ENCODE measurements around the gene ETF1. TPM values are rescaled to one million over a fixed set of nuclear protein-coding genes. Genes with fewer than 3 reads are reported as not detected.

The ETF1 gene
- total and polyA plus RNA-seq, 9 of the 15 experiments (the other 6 are each of a cell fraction or from before 2014, with no cell fraction given): 53.7 to 209 (median 164) TPM

DNA sequence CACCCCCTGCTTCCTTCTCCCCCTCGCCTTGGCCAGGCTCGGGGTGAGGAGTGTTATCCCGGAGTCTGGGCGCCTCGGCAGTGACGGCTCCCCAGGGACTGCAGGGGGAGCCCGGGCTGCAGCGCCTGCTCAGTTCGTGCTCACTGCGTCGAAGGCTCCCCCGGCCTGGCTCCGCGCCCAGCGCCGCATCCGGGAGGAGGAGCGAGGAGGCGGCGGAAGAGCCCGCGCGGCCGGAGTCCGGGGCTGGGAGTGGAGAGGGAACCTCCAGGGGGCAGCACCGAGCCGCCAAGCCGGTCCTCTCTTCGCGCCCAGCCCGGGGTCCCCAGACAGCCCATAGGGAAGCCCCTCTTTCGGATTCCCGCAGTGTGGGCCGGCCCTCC, 79.0 kb downstream of the ETF1 start (continued):
- TF ChIP-seq, protein P1, sequence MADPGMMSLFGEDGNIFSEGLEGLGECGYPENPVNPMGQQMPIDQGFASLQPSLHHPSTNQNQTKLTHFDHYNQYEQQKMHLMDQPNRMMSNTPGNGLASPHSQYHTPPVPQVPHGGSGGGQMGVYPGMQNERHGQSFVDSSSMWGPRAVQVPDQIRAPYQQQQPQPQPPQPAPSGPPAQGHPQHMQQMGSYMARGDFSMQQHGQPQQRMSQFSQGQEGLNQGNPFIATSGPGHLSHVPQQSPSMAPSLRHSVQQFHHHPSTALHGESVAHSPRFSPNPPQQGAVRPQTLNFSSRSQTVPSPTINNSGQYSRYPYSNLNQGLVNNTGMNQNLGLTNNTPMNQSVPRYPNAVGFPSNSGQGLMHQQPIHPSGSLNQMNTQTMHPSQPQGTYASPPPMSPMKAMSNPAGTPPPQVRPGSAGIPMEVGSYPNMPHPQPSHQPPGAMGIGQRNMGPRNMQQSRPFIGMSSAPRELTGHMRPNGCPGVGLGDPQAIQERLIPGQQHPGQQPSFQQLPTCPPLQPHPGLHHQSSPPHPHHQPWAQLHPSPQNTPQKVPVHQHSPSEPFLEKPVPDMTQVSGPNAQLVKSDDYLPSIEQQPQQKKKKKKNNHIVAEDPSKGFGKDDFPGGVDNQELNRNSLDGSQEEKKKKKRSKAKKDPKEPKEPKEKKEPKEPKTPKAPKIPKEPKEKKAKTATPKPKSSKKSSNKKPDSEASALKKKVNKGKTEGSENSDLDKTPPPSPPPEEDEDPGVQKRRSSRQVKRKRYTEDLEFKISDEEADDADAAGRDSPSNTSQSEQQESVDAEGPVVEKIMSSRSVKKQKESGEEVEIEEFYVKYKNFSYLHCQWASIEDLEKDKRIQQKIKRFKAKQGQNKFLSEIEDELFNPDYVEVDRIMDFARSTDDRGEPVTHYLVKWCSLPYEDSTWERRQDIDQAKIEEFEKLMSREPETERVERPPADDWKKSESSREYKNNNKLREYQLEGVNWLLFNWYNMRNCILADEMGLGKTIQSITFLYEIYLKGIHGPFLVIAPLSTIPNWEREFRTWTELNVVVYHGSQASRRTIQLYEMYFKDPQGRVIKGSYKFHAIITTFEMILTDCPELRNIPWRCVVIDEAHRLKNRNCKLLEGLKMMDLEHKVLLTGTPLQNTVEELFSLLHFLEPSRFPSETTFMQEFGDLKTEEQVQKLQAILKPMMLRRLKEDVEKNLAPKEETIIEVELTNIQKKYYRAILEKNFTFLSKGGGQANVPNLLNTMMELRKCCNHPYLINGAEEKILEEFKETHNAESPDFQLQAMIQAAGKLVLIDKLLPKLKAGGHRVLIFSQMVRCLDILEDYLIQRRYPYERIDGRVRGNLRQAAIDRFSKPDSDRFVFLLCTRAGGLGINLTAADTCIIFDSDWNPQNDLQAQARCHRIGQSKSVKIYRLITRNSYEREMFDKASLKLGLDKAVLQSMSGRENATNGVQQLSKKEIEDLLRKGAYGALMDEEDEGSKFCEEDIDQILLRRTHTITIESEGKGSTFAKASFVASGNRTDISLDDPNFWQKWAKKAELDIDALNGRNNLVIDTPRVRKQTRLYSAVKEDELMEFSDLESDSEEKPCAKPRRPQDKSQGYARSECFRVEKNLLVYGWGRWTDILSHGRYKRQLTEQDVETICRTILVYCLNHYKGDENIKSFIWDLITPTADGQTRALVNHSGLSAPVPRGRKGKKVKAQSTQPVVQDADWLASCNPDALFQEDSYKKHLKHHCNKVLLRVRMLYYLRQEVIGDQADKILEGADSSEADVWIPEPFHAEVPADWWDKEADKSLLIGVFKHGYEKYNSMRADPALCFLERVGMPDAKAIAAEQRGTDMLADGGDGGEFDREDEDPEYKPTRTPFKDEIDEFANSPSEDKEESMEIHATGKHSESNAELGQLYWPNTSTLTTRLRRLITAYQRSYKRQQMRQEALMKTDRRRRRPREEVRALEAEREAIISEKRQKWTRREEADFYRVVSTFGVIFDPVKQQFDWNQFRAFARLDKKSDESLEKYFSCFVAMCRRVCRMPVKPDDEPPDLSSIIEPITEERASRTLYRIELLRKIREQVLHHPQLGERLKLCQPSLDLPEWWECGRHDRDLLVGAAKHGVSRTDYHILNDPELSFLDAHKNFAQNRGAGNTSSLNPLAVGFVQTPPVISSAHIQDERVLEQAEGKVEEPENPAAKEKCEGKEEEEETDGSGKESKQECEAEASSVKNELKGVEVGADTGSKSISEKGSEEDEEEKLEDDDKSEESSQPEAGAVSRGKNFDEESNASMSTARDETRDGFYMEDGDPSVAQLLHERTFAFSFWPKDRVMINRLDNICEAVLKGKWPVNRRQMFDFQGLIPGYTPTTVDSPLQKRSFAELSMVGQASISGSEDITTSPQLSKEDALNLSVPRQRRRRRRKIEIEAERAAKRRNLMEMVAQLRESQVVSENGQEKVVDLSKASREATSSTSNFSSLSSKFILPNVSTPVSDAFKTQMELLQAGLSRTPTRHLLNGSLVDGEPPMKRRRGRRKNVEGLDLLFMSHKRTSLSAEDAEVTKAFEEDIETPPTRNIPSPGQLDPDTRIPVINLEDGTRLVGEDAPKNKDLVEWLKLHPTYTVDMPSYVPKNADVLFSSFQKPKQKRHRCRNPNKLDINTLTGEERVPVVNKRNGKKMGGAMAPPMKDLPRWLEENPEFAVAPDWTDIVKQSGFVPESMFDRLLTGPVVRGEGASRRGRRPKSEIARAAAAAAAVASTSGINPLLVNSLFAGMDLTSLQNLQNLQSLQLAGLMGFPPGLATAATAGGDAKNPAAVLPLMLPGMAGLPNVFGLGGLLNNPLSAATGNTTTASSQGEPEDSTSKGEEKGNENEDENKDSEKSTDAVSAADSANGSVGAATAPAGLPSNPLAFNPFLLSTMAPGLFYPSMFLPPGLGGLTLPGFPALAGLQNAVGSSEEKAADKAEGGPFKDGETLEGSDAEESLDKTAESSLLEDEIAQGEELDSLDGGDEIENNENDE (IDR thresholded peaks at IDR 0.05; ENCODE audit: low read depth, low read length): no peak
- no peak for TF ChIP-seq SAFB2 (IDR thresholded peaks at IDR 0.05; ENCODE audit: borderline replicate concordance, low read depth, low read length, severe bottlenecking)
- TF ChIP-seq, protein P2, sequence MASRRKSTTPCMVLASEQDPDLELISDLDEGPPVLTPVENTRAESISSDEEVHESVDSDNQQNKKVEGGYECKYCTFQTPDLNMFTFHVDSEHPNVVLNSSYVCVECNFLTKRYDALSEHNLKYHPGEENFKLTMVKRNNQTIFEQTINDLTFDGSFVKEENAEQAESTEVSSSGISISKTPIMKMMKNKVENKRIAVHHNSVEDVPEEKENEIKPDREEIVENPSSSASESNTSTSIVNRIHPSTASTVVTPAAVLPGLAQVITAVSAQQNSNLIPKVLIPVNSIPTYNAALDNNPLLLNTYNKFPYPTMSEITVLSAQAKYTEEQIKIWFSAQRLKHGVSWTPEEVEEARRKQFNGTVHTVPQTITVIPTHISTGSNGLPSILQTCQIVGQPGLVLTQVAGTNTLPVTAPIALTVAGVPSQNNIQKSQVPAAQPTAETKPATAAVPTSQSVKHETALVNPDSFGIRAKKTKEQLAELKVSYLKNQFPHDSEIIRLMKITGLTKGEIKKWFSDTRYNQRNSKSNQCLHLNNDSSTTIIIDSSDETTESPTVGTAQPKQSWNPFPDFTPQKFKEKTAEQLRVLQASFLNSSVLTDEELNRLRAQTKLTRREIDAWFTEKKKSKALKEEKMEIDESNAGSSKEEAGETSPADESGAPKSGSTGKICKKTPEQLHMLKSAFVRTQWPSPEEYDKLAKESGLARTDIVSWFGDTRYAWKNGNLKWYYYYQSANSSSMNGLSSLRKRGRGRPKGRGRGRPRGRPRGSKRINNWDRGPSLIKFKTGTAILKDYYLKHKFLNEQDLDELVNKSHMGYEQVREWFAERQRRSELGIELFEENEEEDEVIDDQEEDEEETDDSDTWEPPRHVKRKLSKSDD (conservative IDR thresholded peaks at IDR 0.05; ENCODE audit: low read length): no peak
- TF ChIP-seq ZNF586 (CRISPR knock-in tag; conservative IDR thresholded peaks at IDR 0.05): no peak
- TF ChIP-seq, protein P3, sequence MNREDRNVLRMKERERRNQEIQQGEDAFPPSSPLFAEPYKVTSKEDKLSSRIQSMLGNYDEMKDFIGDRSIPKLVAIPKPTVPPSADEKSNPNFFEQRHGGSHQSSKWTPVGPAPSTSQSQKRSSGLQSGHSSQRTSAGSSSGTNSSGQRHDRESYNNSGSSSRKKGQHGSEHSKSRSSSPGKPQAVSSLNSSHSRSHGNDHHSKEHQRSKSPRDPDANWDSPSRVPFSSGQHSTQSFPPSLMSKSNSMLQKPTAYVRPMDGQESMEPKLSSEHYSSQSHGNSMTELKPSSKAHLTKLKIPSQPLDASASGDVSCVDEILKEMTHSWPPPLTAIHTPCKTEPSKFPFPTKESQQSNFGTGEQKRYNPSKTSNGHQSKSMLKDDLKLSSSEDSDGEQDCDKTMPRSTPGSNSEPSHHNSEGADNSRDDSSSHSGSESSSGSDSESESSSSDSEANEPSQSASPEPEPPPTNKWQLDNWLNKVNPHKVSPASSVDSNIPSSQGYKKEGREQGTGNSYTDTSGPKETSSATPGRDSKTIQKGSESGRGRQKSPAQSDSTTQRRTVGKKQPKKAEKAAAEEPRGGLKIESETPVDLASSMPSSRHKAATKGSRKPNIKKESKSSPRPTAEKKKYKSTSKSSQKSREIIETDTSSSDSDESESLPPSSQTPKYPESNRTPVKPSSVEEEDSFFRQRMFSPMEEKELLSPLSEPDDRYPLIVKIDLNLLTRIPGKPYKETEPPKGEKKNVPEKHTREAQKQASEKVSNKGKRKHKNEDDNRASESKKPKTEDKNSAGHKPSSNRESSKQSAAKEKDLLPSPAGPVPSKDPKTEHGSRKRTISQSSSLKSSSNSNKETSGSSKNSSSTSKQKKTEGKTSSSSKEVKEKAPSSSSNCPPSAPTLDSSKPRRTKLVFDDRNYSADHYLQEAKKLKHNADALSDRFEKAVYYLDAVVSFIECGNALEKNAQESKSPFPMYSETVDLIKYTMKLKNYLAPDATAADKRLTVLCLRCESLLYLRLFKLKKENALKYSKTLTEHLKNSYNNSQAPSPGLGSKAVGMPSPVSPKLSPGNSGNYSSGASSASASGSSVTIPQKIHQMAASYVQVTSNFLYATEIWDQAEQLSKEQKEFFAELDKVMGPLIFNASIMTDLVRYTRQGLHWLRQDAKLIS (CRISPR knock-in tag; IDR thresholded peaks at IDR 0.05): peak; percentile 96
- peak; percentile 54; the same call in 1 of the 2 replicates for TF ChIP-seq MYNN (IDR thresholded peaks at IDR 0.05)
- TF ChIP-seq MYNN (CRISPR knock-in tag; IDR thresholded peaks at IDR 0.05): no peak
- no peak for TF ChIP-seq HNRNPUL1 (IDR thresholded peaks at IDR 0.05; ENCODE audit: low read length)
- TF ChIP-seq, protein P4, sequence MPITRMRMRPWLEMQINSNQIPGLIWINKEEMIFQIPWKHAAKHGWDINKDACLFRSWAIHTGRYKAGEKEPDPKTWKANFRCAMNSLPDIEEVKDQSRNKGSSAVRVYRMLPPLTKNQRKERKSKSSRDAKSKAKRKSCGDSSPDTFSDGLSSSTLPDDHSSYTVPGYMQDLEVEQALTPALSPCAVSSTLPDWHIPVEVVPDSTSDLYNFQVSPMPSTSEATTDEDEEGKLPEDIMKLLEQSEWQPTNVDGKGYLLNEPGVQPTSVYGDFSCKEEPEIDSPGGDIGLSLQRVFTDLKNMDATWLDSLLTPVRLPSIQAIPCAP (CRISPR knock-in tag; IDR thresholded peaks at IDR 0.05; ENCODE audit: borderline replicate concordance): no peak; the same call in 1 of the 2 replicates
